Body of pancreas (tissue), 4 donors: Measurements from ENCODE around the gene CAMK2G. TPM values are rescaled to one million over a fixed set of nuclear protein-coding genes. Genes with fewer than 3 reads are reported as not detected.

ENCODE experiments used
- ATAC-seq: fragments of 150-250 bp; one replicate; pipeline ENCODE4 v1.9.1; 2016
- DNase-seq, 4 donors: peaks; one replicate each; pipeline ENCODE4 v3.0.0-alpha.2; 2019
- H3K27ac ChIP-seq, 4 donors: fragments of 200-600 bp; sonication (generic); 1 replicate in 3 of 4; 2 replicates in 1 of 4; pipeline versions ENCODE4 v1.5.1 to v1.6.1; 2016 to 2019; ENCODE audit warnings: mild to moderate bottlenecking in 1 of 4, mixed read lengths in 1 of 4, moderate library complexity in 1 of 4
- H3K27me3 ChIP-seq, 2 donors: fragments of 200-600 bp; sonication (generic); one replicate each; pipeline ENCODE4 v1.6.0; 2016; ENCODE audit warnings: mild to moderate bottlenecking in 1 of 2
- H3K36me3 ChIP-seq, 2 donors: fragments of 200-600 bp; sonication (generic); replicated peaks in 1 of 2; 2 replicates each; pipeline ENCODE4 v1.5.1; 2016; ENCODE audit warnings: low read depth in 2 of 2; ENCODE audit not compliant: insufficient read depth in 1 of 2
- H3K4me1 ChIP-seq: fragments of 200-600 bp; sonication (generic); one replicate; pipeline ENCODE4 v1.6.0; 2016
- H3K4me3 ChIP-seq, 2 donors: fragments of 200-600 bp; sonication (generic); 1 replicate in 1 of 2; 2 replicates in 1 of 2; pipeline ENCODE4 v1.5.1; 2016 to 2019
- H3K9me3 ChIP-seq, 3 donors: fragments of 200-600 bp; sonication (generic); 1 replicate in 2 of 3; 2 replicates in 1 of 3; pipeline ENCODE4 v1.5.1; 2016
- CTCF ChIP-seq, 7 experiments: fragments of 450-650 bp in 4 of 7; fragments of 200-600 bp in 3 of 7; sonication (generic) in 3 of 7; IDR thresholded peaks; one replicate each; pipeline ENCODE4 v1.5.1; 2016 to 2019; ENCODE audit warnings: antibody characterized with exemption in 7 of 7
- POLR2A ChIP-seq, 3 donors: fragments of 450-650 bp; IDR thresholded peaks; one replicate each; pipeline ENCODE4 v1.6.1; 2016; ENCODE audit warnings: antibody characterized with exemption in 3 of 3, mild to moderate bottlenecking in 2 of 3
- WGBS, 2 donors: methylation state at CpG; one replicate each; pipeline ENCODE4 v1.1.5; 2017; 5-methylcytosine and 5-hydroxymethylcytosine counted together
- intact Hi-C: fragments of 100-400 bp; cut with DNase I; formaldehyde crosslinking; loops from one replicate; pipeline ENCODE4 v1.15.1; 2023
- total RNA-seq, 2 donors: library from RNA; depleted of rRNA; stranded (reverse); fragments of >200 nt; gene quantifications; one replicate each; pipeline ENCODE4 v1.1.0, GENCODE V29; 2016

The CAMK2G gene
- total RNA-seq, 2 donors from 2014 or later = 14.8 to 17.4 TPM

- H3K27ac ChIP-seq = peak overlapping the region in 3 of 4 donors; percentile 58 to 81 (median 77)
- 36 to 37% methylated on average over 4 to 12 of the region's 12 CpGs for WGBS, 2 donors
- no peaks in the 10 kb centered on the region for H3K9me3 ChIP-seq
- H3K4me1 ChIP-seq = peaks cover 32% of the 10 kb centered on the region
- TF ChIP-seq CTCF (IDR thresholded peaks at IDR 0.05) (peak in 3 of 7 experiments; percentile 1 to 17 (median 11)), POLR2A (IDR thresholded peaks at IDR 0.05) (no peak)
- no peaks in the 10 kb centered on the region for H3K27me3 ChIP-seq
- no peaks in the 10 kb centered on the region for H3K36me3 ChIP-seq
- ATAC-seq = peak; percentile 68
- intact Hi-C loops = loop anchor here (5.0 to 10.0 kb wide), 2 partner anchors 55 to 197 kb away; no protein-coding TSS in a partner anchor
- H3K4me3 ChIP-seq = no peak overlapping the region
- peak; percentile 75 to 85 (median 82) for DNase-seq
Measured at GRCh38 chr10:73887294-73888039, 13.1 kb upstream of the CAMK2G start.

GRCh38 chr10:73886661-73887293 is 12.4 kb upstream of the CAMK2G start:
- WGBS, 2 donors = 2 to 17% methylated on average over 4 of the region's 4 CpGs
- H3K9me3 ChIP-seq = no peaks in the 10 kb centered on the region
- peak overlapping the region; percentile 32 to 81 (median 68) for H3K27ac ChIP-seq
- H3K36me3 ChIP-seq = no peaks in the 10 kb centered on the region
- H3K4me3 ChIP-seq = no peak overlapping the region
- no peak for ATAC-seq
- no peaks in the 10 kb centered on the region for H3K27me3 ChIP-seq
- H3K4me1 ChIP-seq = peaks cover 32% of the 10 kb centered on the region
- intact Hi-C loops = loop anchor here (5.0 to 10.0 kb wide), 2 partner anchors 56 to 198 kb away; no protein-coding TSS in a partner anchor
- DNase-seq = no peak
- TF ChIP-seq CTCF (IDR thresholded peaks at IDR 0.05) = no peak

DNA sequence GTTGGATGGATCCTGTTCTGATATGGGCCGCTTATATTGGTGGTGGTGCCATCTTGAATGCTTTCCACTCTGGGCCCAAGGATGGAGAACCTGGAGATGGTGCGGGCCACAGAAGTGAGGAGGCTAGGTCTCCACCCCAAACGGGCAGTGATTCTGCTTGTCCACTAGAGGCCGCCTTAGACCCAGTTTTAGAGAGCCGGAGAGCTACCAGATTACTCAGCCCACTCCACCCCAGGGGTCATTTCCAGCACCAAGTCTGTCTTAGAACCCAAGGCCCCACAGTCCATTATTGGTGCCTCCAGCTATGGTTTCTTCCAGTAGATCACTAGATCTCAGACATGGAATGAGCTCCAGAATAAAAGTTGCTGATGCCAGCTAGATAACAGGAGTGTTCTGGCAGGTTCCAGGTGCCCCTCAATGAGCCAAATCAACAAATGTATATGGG is 11.8 kb upstream of the CAMK2G start:
- intact Hi-C loops = loop anchor here (5.0 to 10.0 kb wide), 2 partner anchors 56 to 199 kb away; no protein-coding TSS in a partner anchor
- H3K4me1 ChIP-seq = peaks cover 32% of the 10 kb centered on the region
- H3K36me3 ChIP-seq = no peaks in the 10 kb centered on the region
- H3K27ac ChIP-seq = peak overlapping the region; percentile 32 to 81 (median 68)
- ATAC-seq = peak; percentile 86
- H3K27me3 ChIP-seq = no peaks in the 10 kb centered on the region
- no peak overlapping the region for H3K4me3 ChIP-seq
- TF ChIP-seq POLR2A (IDR thresholded peaks at IDR 0.05) (no peak), CTCF (IDR thresholded peaks at IDR 0.05) (peak; percentile 48 to 90 (median 85))
- DNase-seq = peak; percentile 69 to 81 (median 74)
- H3K9me3 ChIP-seq = no peaks in the 10 kb centered on the region
- WGBS, 2 donors = 4% methylated on average over 3 to 5 of the region's 5 CpGs

- Histone ChIP-seq H3K4me3 (no peak overlapping the region), H3K36me3 (no peaks in the 10 kb centered on the region), H3K27ac (no peak overlapping the region), H3K4me1 (peaks cover 29% of the 10 kb centered on the region), H3K9me3 (no peaks in the 10 kb centered on the region), H3K27me3 (no peaks in the 10 kb centered on the region)
- DNase-seq (no peak), ATAC-seq (no peak)
- intact Hi-C loops = loop anchor here (5.0 to 10.0 kb wide), 2 partner anchors 37 to 201 kb away; no protein-coding TSS in a partner anchor
- TF ChIP-seq POLR2A (IDR thresholded peaks at IDR 0.05) (no peak), CTCF (IDR thresholded peaks at IDR 0.05) (no peak)
- 53 to 62% methylated on average over 3 of the region's 3 CpGs for WGBS, 2 donors
Measured at GRCh38 chr10:73884017-73884416, 9.7 kb upstream of the CAMK2G start.
